A673 (cell line): ENCODE measurements around the gene SCN2A. TPM values are rescaled to one million over a fixed set of nuclear protein-coding genes. Genes with fewer than 3 reads are reported as not detected.

ENCODE experiments used
- BruUV-seq: library from RNA; stranded (reverse); fragments of 400-500 nt; replicated peaks from 2 replicates; lab custom pipeline; 2021; lab: Mats Ljungman, UMichigan
- CTCF ChIA-PET: fragments of 300-600 bp; sonication (Branson Sonifier 250); formaldehyde crosslinking; loops from one replicate; lab custom pipeline; 2022; ENCODE audit warnings: antibody characterized with exemption; lab: Charles Lee
- POLR2A ChIA-PET: fragments of 300-600 bp; sonication (Branson Sonifier 250); formaldehyde crosslinking; loops from one replicate; lab custom pipeline; 2022; ENCODE audit warnings: antibody characterized with exemption; ENCODE audit not compliant: low non-redundant PET; lab: Charles Lee
- DNase-seq: peaks from one replicate; pipeline ENCODE4 v3.0.0-alpha.2; 2015; ENCODE audit warnings: low spot score
- H3K27ac ChIP-seq: fragments of 200-600 bp; sonication (generic); 2 replicates; pipeline ENCODE4 v1.5.1; 2016; ENCODE audit warnings: mixed run types, low read depth, mild to moderate bottlenecking, mixed read lengths, antibody characterized with exemption, low read length; ENCODE audit not compliant: poor library complexity, severe bottlenecking
- H3K27me3 ChIP-seq: fragments of 200-600 bp; sonication (generic); replicated peaks from 2 replicates; pipeline ENCODE4 v1.6.1; 2017; ENCODE audit warnings: mixed run types, low read depth, mild to moderate bottlenecking, mixed read lengths, antibody characterized with exemption, low read length; ENCODE audit not compliant: insufficient read depth, poor library complexity
- H3K36me3 ChIP-seq: fragments of 200-600 bp; sonication (generic); 2 replicates; pipeline ENCODE4 v1.6.1; 2016; ENCODE audit warnings: mixed run types, mild to moderate bottlenecking, mixed read lengths, antibody characterized with exemption, low read length; ENCODE audit not compliant: insufficient read depth, poor library complexity, severe bottlenecking
- H3K4me1 ChIP-seq: fragments of 200-600 bp; sonication (generic); 2 replicates; pipeline ENCODE4 v1.6.1; 2017; ENCODE audit warnings: mixed run types, mild to moderate bottlenecking, mixed read lengths, antibody characterized with exemption, low read length; ENCODE audit not compliant: insufficient read depth, poor library complexity, severe bottlenecking
- H3K4me3 ChIP-seq: fragments of 200-600 bp; sonication (generic); 2 replicates; pipeline ENCODE4 v1.5.1; 2016; ENCODE audit warnings: low read depth, mixed run types, mild to moderate bottlenecking, mixed read lengths, low read length; ENCODE audit not compliant: poor library complexity, severe bottlenecking
- H3K9me3 ChIP-seq: fragments of 200-600 bp; sonication (generic); 2 replicates; pipeline ENCODE4 v1.6.1; 2016; ENCODE audit warnings: mixed run types, low read depth, mild to moderate bottlenecking, mixed read lengths, antibody characterized with exemption, low read length; ENCODE audit not compliant: poor library complexity, severe bottlenecking
- EZH2 ChIP-seq: fragments of 200-600 bp; sonication (generic); IDR thresholded peaks from 2 replicates; pipeline ENCODE4 v1.6.1; 2017; ENCODE audit warnings: borderline replicate concordance, low read depth, mild to moderate bottlenecking, mixed read lengths, antibody characterized with exemption, low read length; ENCODE audit not compliant: poor library complexity, severe bottlenecking
- intact Hi-C: fragments of 100-400 bp; cut with micrococcal nuclease; formaldehyde crosslinking; loops from one replicate; pipeline ENCODE4 v1.10.0; 2022; ENCODE audit not compliant: unreplicated experiment
- total RNA-seq: library from RNA; stranded (reverse); gene quantifications from 2 replicates; pipeline ENCODE4 v1.2.3, GENCODE V29; 2021
- TF ChIP-seq, protein P1 (sequence below): fragments of 300-800, 200-600 bp; sonication (generic); conservative IDR thresholded peaks from 2 replicates; pipeline ENCODE4 v1.5.1; 2017; ENCODE audit warnings: low read depth, mild to moderate bottlenecking, antibody characterized with exemption, low read length, moderate library complexity, mixed read lengths

The SCN2A gene
- total RNA-seq, 1 experiment from 2014 or later, result 0.73 TPM

DNA sequence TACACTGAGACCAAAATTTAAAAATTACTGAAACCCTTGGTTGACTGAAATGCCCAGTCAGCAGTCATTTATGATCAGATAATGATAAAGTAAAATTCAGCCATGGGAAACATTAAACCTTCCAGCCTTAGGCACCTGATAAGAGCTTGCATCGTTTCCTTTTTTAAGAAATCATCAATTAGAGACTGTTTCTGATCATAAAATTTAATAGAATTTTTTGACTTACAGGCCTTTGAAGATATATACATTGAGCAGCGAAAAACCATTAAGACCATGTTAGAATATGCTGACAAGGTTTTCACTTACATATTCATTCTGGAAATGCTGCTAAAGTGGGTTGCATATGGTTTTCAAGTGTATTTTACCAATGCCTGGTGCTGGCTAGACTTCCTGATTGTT, 130.7 kb downstream of the SCN2A start:
- POLR2A ChIA-PET, result no interaction called here

DNA sequence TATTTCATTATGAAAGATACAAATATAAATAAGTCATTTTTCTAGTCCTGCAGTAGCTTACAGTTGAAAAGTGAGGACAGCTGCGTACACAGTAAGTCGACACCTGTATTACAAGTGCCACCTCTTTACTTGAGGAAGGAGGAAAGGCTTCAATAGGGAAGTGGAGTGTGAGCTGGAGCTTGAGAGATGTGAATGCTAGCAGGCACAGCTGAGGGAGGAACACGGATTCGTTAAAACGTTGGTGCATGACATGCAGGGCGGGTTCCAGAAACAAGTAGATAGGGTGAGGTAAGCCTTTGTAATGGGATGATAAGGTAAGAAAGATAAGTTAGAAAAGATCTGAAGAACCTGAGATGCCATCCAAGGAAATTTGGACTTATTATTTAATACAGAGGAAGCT, 132.1 kb downstream of the SCN2A start:
- H3K4me1 ChIP-seq, result peaks cover 37% of the 10 kb centered on the region
- no peak overlapping the region for H3K27ac ChIP-seq
- H3K27me3 ChIP-seq, result no peaks in the 10 kb centered on the region
- POLR2A ChIA-PET, result no interaction called here
- no peaks in the 10 kb centered on the region for H3K36me3 ChIP-seq
- intact Hi-C loops, result no loop called here
- no peak for DNase-seq
- H3K4me3 ChIP-seq, result no peak overlapping the region
- H3K9me3 ChIP-seq, result no peaks in the 10 kb centered on the region
- TF ChIP-seq, protein P1, sequence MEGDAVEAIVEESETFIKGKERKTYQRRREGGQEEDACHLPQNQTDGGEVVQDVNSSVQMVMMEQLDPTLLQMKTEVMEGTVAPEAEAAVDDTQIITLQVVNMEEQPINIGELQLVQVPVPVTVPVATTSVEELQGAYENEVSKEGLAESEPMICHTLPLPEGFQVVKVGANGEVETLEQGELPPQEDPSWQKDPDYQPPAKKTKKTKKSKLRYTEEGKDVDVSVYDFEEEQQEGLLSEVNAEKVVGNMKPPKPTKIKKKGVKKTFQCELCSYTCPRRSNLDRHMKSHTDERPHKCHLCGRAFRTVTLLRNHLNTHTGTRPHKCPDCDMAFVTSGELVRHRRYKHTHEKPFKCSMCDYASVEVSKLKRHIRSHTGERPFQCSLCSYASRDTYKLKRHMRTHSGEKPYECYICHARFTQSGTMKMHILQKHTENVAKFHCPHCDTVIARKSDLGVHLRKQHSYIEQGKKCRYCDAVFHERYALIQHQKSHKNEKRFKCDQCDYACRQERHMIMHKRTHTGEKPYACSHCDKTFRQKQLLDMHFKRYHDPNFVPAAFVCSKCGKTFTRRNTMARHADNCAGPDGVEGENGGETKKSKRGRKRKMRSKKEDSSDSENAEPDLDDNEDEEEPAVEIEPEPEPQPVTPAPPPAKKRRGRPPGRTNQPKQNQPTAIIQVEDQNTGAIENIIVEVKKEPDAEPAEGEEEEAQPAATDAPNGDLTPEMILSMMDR, result no peak
- TF ChIP-seq EZH2, result no peak
- CTCF ChIA-PET, result no interaction called here
- no TSS peak for BruUV-seq

More for the DNA sequence above, 130.7 kb downstream of the SCN2A start:
- no peaks in the 10 kb centered on the region for H3K27me3 ChIP-seq
- H3K9me3 ChIP-seq, result no peaks in the 10 kb centered on the region
- no peak for DNase-seq
- H3K27ac ChIP-seq, result peak overlapping the region; percentile 34
- peaks cover 36% of the 10 kb centered on the region for H3K4me1 ChIP-seq
- TF ChIP-seq, protein P1, result no peak
- TF ChIP-seq EZH2, result no peak
- no peak overlapping the region for H3K4me3 ChIP-seq
- BruUV-seq, result no TSS peak
- intact Hi-C loops, result no loop called here
- H3K36me3 ChIP-seq, result no peaks in the 10 kb centered on the region
- CTCF ChIA-PET, result no interaction called here

DNA sequence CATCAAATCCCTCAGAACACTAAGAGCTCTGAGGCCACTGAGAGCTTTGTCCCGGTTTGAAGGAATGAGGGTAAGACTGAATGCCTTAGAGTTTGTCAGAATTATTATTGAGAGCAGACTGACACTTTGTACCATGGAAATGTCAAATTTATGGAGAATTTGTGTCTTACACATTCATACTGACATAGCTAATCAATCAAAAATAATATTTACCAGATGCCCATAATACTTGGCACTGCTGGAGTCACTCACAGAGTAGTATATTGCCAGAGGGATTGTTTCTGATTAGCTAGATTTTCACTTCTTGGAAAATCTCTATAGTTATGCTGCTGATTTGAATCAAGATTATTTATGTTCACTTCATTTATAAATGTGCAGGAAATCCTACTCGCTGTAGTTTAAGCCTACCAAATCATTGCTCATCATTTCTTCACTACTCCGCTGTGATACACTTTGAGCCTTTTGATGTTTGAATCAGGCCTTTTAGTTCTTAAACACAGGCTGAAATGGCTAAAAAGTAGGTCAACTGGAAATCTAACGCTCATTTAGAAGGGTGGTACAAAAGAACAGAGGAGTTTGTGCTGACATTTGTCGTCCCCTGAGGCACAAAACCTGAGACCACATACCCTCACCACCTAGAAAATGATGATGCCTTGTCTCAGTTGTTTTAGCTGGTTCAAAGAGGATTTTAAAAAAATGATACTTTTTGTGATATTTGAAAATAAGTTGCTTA, 134.2 kb downstream of the SCN2A start:
- Histone ChIP-seq H3K36me3 (no peaks in the 10 kb centered on the region), H3K4me1 (peaks cover 48% of the 10 kb centered on the region), H3K4me3 (no peak overlapping the region), H3K27ac (peak overlapping the region; percentile 39), H3K27me3 (no peaks in the 10 kb centered on the region), H3K9me3 (no peaks in the 10 kb centered on the region)
- POLR2A ChIA-PET, result interaction anchor here (0.6 to 0.7 kb wide), 3 partner anchors 9 to 275 kb away, joined by 3 read pairs; no protein-coding TSS in a partner anchor
- TF ChIP-seq, protein P1, result no peak
- TF ChIP-seq EZH2, result no peak
- BruUV-seq, result no TSS peak
- intact Hi-C loops, result no loop called here
- DNase-seq, result peak; percentile 60
- CTCF ChIA-PET, result no interaction called here
